Measurements from ENCODE around the gene CHRM2. TPM values are rescaled to one million over a fixed set of nuclear protein-coding genes. Genes with fewer than 3 reads are reported as not detected.

Gene CHRM2
- total RNA-seq, 2 donors from 2014 or later: 0.30 to 6.1 TPM

- no peaks in the 10 kb centered on the region for H3K36me3 ChIP-seq
- H3K27ac ChIP-seq: no peak overlapping the region
- TF ChIP-seq CTCF (IDR thresholded peaks at IDR 0.05): no peak
- H3K9me3 ChIP-seq: no peaks in the 10 kb centered on the region
- H3K9ac ChIP-seq (ENCODE audit: low read depth in 2 of 2, low read length in 2 of 2): no peak overlapping the region
- no peaks in the 10 kb centered on the region for H3K27me3 ChIP-seq
- intact Hi-C loops (cut with DNase I): no loop called here
- no peak overlapping the region for H3K4me3 ChIP-seq
- H3K4me1 ChIP-seq: no peaks in the 10 kb centered on the region
- no peak for DNase-seq
These were observed 29.2 kb downstream of the CHRM2 start for GRCh38 chr7:136897676-136898075.

- H3K9me3 ChIP-seq: no peaks in the 10 kb centered on the region
- no peaks in the 10 kb centered on the region for H3K4me1 ChIP-seq
- intact Hi-C loops (cut with DNase I): no loop called here
- no peaks in the 10 kb centered on the region for H3K27me3 ChIP-seq
- no peak overlapping the region for H3K9ac ChIP-seq (ENCODE audit: low read depth in 2 of 2, low read length in 2 of 2)
- TF ChIP-seq CTCF (IDR thresholded peaks at IDR 0.05): no peak
- H3K36me3 ChIP-seq: no peaks in the 10 kb centered on the region
- H3K4me3 ChIP-seq: no peak overlapping the region
- DNase-seq: no peak
- H3K27ac ChIP-seq: no peak overlapping the region
These were observed 31.6 kb downstream of the CHRM2 start for GRCh38 chr7:136900005-136900404.

GRCh38 chr7:136910771-136911170, 42.3 kb downstream of the CHRM2 start:
- no peak overlapping the region for H3K9ac ChIP-seq (ENCODE audit: low read depth in 2 of 2, low read length in 2 of 2)
- no peak for TF ChIP-seq CTCF (IDR thresholded peaks at IDR 0.05)
- intact Hi-C loops (cut with DNase I): no loop called here
- H3K4me1 ChIP-seq: no peaks in the 10 kb centered on the region
- no peaks in the 10 kb centered on the region for H3K27me3 ChIP-seq
- DNase-seq: no peak
- H3K9me3 ChIP-seq: no peaks in the 10 kb centered on the region
- H3K27ac ChIP-seq: no peak overlapping the region
- H3K4me3 ChIP-seq: no peak overlapping the region
- no peaks in the 10 kb centered on the region for H3K36me3 ChIP-seq

- Histone ChIP-seq H3K27ac (no peak overlapping the region), H3K9ac (ENCODE audit: low read depth in 2 of 2, low read length in 2 of 2) (no peak overlapping the region), H3K4me3 (no peak overlapping the region), H3K4me1 (no peaks in the 10 kb centered on the region), H3K36me3 (no peaks in the 10 kb centered on the region), H3K27me3 (no peaks in the 10 kb centered on the region), H3K9me3 (no peaks in the 10 kb centered on the region)
- intact Hi-C loops (cut with DNase I): no loop called here
- no peak for TF ChIP-seq CTCF (IDR thresholded peaks at IDR 0.05)
- no peak for DNase-seq
These were observed 42.9 kb downstream of the CHRM2 start for GRCh38 chr7:136911344-136911743.

- intact Hi-C loops (cut with DNase I): no loop called here
- no peak overlapping the region for H3K9ac ChIP-seq (ENCODE audit: low read depth in 2 of 2, low read length in 2 of 2)
- H3K36me3 ChIP-seq: no peaks in the 10 kb centered on the region
- no peaks in the 10 kb centered on the region for H3K9me3 ChIP-seq
- no peak overlapping the region for H3K4me3 ChIP-seq
- no peaks in the 10 kb centered on the region for H3K27me3 ChIP-seq
- H3K4me1 ChIP-seq: no peaks in the 10 kb centered on the region
- TF ChIP-seq CTCF (IDR thresholded peaks at IDR 0.05): no peak
- no peak overlapping the region for H3K27ac ChIP-seq
- no peak for DNase-seq
These were observed 43.9 kb downstream of the CHRM2 start for GRCh38 chr7:136912339-136912738.

GRCh38 chr7:136914016-136914415, 45.6 kb downstream of the CHRM2 start:
- H3K9ac ChIP-seq (ENCODE audit: low read depth in 2 of 2, low read length in 2 of 2): no peak overlapping the region

More at GRCh38 chr7:136914016-136914415, 45.6 kb downstream of the CHRM2 start:
- TF ChIP-seq CTCF (IDR thresholded peaks at IDR 0.05): no peak
- Histone ChIP-seq H3K27me3 (no peaks in the 10 kb centered on the region), H3K9me3 (no peaks in the 10 kb centered on the region), H3K36me3 (no peaks in the 10 kb centered on the region), H3K27ac (no peak overlapping the region), H3K4me1 (no peaks in the 10 kb centered on the region), H3K4me3 (no peak overlapping the region)
- DNase-seq: no peak
- intact Hi-C loops (cut with DNase I): no loop called here

Measured in colonic mucosa (tissue), 4 donors.